GM12878 (cell line): ENCODE data around the gene GRAMD1A. TPM values are rescaled to one million over a fixed set of nuclear protein-coding genes. Genes with fewer than 3 reads are reported as not detected.

Experiments used
- ATAC-seq: fragments of 200-7000 bp; cut with Tn5 transposase; 3 replicates; pipeline ENCODE4 v1.9.1; 2020; ENCODE audit warnings: mild to moderate bottlenecking, moderate library complexity
- BruUV-seq: library from RNA; stranded (reverse); fragments of 400-500 nt; replicated peaks from 2 replicates; lab custom pipeline; 2021; lab: Mats Ljungman, UMichigan
- CTCF ChIA-PET: fragments of 300-600 bp; sonication (Branson Sonifier 250); formaldehyde crosslinking; extraction: SDS; loops from one replicate; lab custom pipeline; 2021; ENCODE audit warnings: inconsistent platforms; lab: Yijun Ruan, JAX
- POLR2A ChIA-PET: fragments of 350-600 bp; formaldehyde crosslinking; extraction: SDS; loops from one replicate; lab custom pipeline; 2021; ENCODE audit warnings: inconsistent platforms; lab: Charles Lee
- RAD21 ChIA-PET: fragments of 300-600 bp; sonication (Branson Sonifier 250); formaldehyde crosslinking; loops from one replicate; lab custom pipeline; 2023; ENCODE audit warnings: antibody characterized with exemption; ENCODE audit not compliant: unreplicated experiment; lab: Charles Lee
- SMC1A ChIA-PET: fragments of 300-600 bp; sonication (Branson Sonifier 250); formaldehyde crosslinking; loops from one replicate; lab custom pipeline; 2023; ENCODE audit not compliant: unreplicated experiment, uncharacterized antibody; lab: Charles Lee
- DNase-seq: peaks from one replicate; pipeline ENCODE4 v3.0.0-alpha.2; 2011; ENCODE audit warnings: low read depth, low spot score
- FAIRE-seq: peaks from 3 replicates; lab custom pipeline; 2011; peaks lifted over from hg19 to GRCh38; lab: Jason Lieb, UNC
- H2AFZ ChIP-seq: 2 replicates; pipeline ENCODE4 v1.6.0; 2011; ENCODE audit warnings: low read depth, low read length, control low read depth; ENCODE audit not compliant: control insufficient read depth
- H3K27ac ChIP-seq: 2 replicates; pipeline ENCODE4 v1.5.1; 2011; ENCODE audit warnings: control low read depth; ENCODE audit not compliant: control insufficient read depth, insufficient read depth
- H3K27me3 ChIP-seq, 2 experiments: replicated peaks in 1 of 2; 2 replicates each; pipeline versions ENCODE4 v1.6.0 to v1.6.1; 2011; ENCODE audit warnings: low read length in 1 of 2; ENCODE audit not compliant: control insufficient read depth in 2 of 2, insufficient read depth in 2 of 2
- H3K36me3 ChIP-seq, 2 experiments: 2 replicates each; pipeline ENCODE4 v1.5.1; 2011; ENCODE audit warnings: low read length in 1 of 2; ENCODE audit not compliant: control insufficient read depth in 2 of 2, insufficient read depth in 2 of 2
- H3K4me1 ChIP-seq: 2 replicates; pipeline ENCODE4 v1.6.1; 2011; ENCODE audit warnings: mild to moderate bottlenecking, low read length, moderate library complexity, mixed read lengths; ENCODE audit not compliant: control insufficient read depth, insufficient read depth
- H3K4me2 ChIP-seq: 2 replicates; pipeline ENCODE4 v1.6.0; 2011; ENCODE audit warnings: control low read depth; ENCODE audit not compliant: control insufficient read depth, insufficient read depth
- H3K4me3 ChIP-seq: fragments of 200-600 bp; sonication (generic); 2 replicates; pipeline ENCODE4 v1.5.1; 2016
- H3K79me2 ChIP-seq: 2 replicates; pipeline ENCODE4 v1.6.0; 2011; ENCODE audit warnings: low read length; ENCODE audit not compliant: control insufficient read depth, insufficient read depth
- H3K9ac ChIP-seq: 2 replicates; pipeline ENCODE4 v1.8.0; 2011; ENCODE audit warnings: low read length, control low read depth, mixed read lengths; ENCODE audit not compliant: control insufficient read depth, insufficient read depth
- H3K9me3 ChIP-seq: replicated peaks from 3 replicates; pipeline ENCODE4 v1.5.1; 2011; ENCODE audit warnings: mild to moderate bottlenecking, low read length; ENCODE audit not compliant: control insufficient read depth, insufficient read depth
- H4K20me1 ChIP-seq: 2 replicates; pipeline ENCODE4 v1.6.0; 2011; ENCODE audit not compliant: control insufficient read depth, insufficient read depth
- BHLHE40 ChIP-seq, 2 experiments: fragments of 450-650 bp in 1 of 2; IDR thresholded peaks; 2 replicates each; pipeline ENCODE4 v1.6.1; 2011 to 2017; ENCODE audit warnings: low read depth in 2 of 2, borderline replicate concordance in 1 of 2, improper control_type of control experiment in 1 of 2, low read length in 1 of 2, mild to moderate bottlenecking in 1 of 2
- FOXM1 ChIP-seq: IDR thresholded peaks from 2 replicates; pipeline ENCODE4 v1.6.1; 2012; ENCODE audit warnings: low read depth, mild to moderate bottlenecking, inconsistent platforms, low read length, moderate library complexity
- NKRF ChIP-seq: fragments of 450-650 bp; conservative IDR thresholded peaks from 2 replicates; pipeline ENCODE4 v1.6.1; 2017; ENCODE audit warnings: mild to moderate bottlenecking, moderate library complexity
- SIX5 ChIP-seq: IDR thresholded peaks from 2 replicates; pipeline ENCODE4 v1.6.1; 2011; ENCODE audit warnings: mild to moderate bottlenecking, low read depth, low read length, moderate library complexity; ENCODE audit not compliant: severe bottlenecking
- SREBF2 ChIP-seq: IDR thresholded peaks from 2 replicates; pipeline ENCODE4 v1.6.1; 2012; ENCODE audit warnings: mild to moderate bottlenecking, low read length
- WGBS: methylation state at CpG from one replicate; pipeline ENCODE4 v1.1.6; 2016; ENCODE audit warnings: low lambda C conversion rate; ENCODE audit not compliant: insufficient replicate concordance, insufficient coverage; ENCODE audit errors: missing lambda C conversion rate; 5-methylcytosine and 5-hydroxymethylcytosine counted together
- in situ Hi-C: fragments of 300-500 bp; cut with MboI; formaldehyde crosslinking; loops from 9 replicates; pipeline ENCODE4 v1.14.3; 2018; ENCODE audit warnings: mixed read lengths
- intact Hi-C: fragments of 100-400 bp; cut with micrococcal nuclease; formaldehyde crosslinking; loops from one replicate; pipeline ENCODE4 v1.14.2; 2022; ENCODE audit not compliant: unreplicated experiment
- polyA plus RNA-seq, 11 experiments: library from polyadenylated mRNA; depleted of rRNA in 4 of 11; unstranded in 6 of 11; stranded (reverse) in 5 of 11; fragments of >200 nt; fragmentation: Nextera tagmentation in 4 of 11; fragmentation: Illumina TruSeq in 1 of 11; extraction: Ambion mirVana in 4 of 11; extraction: Trizol in 1 of 11; gene quantifications; 1 replicate in 1 of 11; 2 replicates in 10 of 11; pipeline versions ENCODE4 v1.2.1 to v1.2.3, GENCODE V29; 2011 to 2016; ENCODE audit warnings: inconsistent platforms in 2 of 11, missing spikeins in 2 of 11, low read depth in 1 of 11
- total RNA-seq, 4 experiments: library from RNA; depleted of rRNA in 3 of 4; stranded (reverse); fragments of >200 nt in 3 of 4; fragmentation: Illumina TruSeq in 1 of 4; extraction: Trizol in 1 of 4; gene quantifications; 2 replicates each; pipeline versions ENCODE4 v1.2.1 to v1.2.3, GENCODE V29; 2013 to 2021
- TF ChIP-seq, protein P1 (sequence below): IDR thresholded peaks from 2 replicates; pipeline ENCODE4 v1.6.1; 2012; ENCODE audit warnings: mild to moderate bottlenecking, low read depth, low read length

GRAMD1A gene
- total and polyA plus RNA-seq, 10 of the 15 experiments (the other 5 are each of a cell fraction or from before 2014, with no cell fraction given) = 0.79 to 73.6 (median 35.3) TPM

DNA sequence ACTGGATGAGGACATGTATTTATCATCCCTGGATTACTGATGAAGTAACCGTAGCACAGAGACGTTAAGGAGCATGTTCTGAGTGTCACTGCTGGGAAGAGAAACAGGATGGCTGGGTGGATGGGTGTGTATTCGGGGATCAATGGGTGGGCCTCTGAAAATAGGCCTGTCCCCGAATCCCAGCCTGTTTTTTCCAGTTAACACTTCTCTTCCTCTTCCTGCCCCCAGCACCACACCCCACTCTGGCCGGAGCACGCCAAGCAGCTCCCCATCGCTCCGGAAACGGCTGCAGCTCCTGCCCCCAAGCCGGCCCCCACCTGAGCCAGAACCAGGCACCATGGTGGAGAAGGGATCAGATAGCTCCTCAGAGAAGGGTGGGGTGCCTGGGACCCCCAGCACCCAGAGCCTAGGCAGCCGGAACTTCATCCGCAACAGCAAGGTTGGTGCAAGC is 8.8 kb downstream of the GRAMD1A start:
- SMC1A ChIA-PET = interaction anchor here (1.8 kb wide), 1 partner anchor 25 kb away, joined by 5 read pairs; no protein-coding TSS in a partner anchor
- in situ Hi-C loops = no loop called here
- 93% methylated on average over 12 of the region's 12 CpGs for WGBS
- ATAC-seq (no peak), FAIRE-seq (no peak), DNase-seq (no peak)
- CTCF ChIA-PET = interaction anchor here (2.1 kb wide), 1 partner anchor 35 kb away, joined by 10 read pairs; no protein-coding TSS in a partner anchor
- H4K20me1 ChIP-seq = peaks cover 3% of the 10 kb centered on the region; the same call in 1 of the 2 replicates
- H3K27ac ChIP-seq = no peak overlapping the region
- no peak for TF ChIP-seq NKRF
- no peak for TF ChIP-seq FOXM1
- TF ChIP-seq BHLHE40 (IDR thresholded peaks at IDR 0.05; ENCODE audit: borderline replicate concordance in 1 of 2, low read depth in 2 of 2, low read length in 1 of 2) = no peak
- TF ChIP-seq, protein P1, sequence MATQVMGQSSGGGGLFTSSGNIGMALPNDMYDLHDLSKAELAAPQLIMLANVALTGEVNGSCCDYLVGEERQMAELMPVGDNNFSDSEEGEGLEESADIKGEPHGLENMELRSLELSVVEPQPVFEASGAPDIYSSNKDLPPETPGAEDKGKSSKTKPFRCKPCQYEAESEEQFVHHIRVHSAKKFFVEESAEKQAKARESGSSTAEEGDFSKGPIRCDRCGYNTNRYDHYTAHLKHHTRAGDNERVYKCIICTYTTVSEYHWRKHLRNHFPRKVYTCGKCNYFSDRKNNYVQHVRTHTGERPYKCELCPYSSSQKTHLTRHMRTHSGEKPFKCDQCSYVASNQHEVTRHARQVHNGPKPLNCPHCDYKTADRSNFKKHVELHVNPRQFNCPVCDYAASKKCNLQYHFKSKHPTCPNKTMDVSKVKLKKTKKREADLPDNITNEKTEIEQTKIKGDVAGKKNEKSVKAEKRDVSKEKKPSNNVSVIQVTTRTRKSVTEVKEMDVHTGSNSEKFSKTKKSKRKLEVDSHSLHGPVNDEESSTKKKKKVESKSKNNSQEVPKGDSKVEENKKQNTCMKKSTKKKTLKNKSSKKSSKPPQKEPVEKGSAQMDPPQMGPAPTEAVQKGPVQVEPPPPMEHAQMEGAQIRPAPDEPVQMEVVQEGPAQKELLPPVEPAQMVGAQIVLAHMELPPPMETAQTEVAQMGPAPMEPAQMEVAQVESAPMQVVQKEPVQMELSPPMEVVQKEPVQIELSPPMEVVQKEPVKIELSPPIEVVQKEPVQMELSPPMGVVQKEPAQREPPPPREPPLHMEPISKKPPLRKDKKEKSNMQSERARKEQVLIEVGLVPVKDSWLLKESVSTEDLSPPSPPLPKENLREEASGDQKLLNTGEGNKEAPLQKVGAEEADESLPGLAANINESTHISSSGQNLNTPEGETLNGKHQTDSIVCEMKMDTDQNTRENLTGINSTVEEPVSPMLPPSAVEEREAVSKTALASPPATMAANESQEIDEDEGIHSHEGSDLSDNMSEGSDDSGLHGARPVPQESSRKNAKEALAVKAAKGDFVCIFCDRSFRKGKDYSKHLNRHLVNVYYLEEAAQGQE = no peak
- TF ChIP-seq SREBF2 = no peak
- TF ChIP-seq SIX5 = no peak
- intact Hi-C loops = no loop called here
- H3K4me2 ChIP-seq = no peak overlapping the region
- H3K79me2 ChIP-seq = peaks cover 12% of the 10 kb centered on the region
- no peaks in the 10 kb centered on the region for H3K9me3 ChIP-seq
- RAD21 ChIA-PET = interaction anchor here (1.5 kb wide), 1 partner anchor 35 kb away, joined by 5 read pairs; no protein-coding TSS in a partner anchor
- H3K36me3 ChIP-seq = peaks cover 5 to 28% of the 10 kb centered on the region in 2 experiments
- H3K4me1 ChIP-seq = peaks cover 6% of the 10 kb centered on the region
- H3K9ac ChIP-seq = no peak overlapping the region
- POLR2A ChIA-PET = no interaction called here
- H3K4me3 ChIP-seq = no peak overlapping the region
- no TSS peak for BruUV-seq
- no peaks in the 10 kb centered on the region for H3K27me3 ChIP-seq
- no peak overlapping the region for H2AFZ ChIP-seq
